Memory B cell (primary cell): ENCODE data around the gene C22orf15.

Source experiments
- ATAC-seq: fragments of 150-1000 bp; cut with Tn5 transposase; 2 replicates; pipeline ENCODE4 v1.10.0; 2021; ENCODE audit warnings: low read depth, mild to moderate bottlenecking, moderate library complexity
- DNase-seq, 2 donors: peaks; one replicate each; pipeline ENCODE4 v3.0.0; 2022; ENCODE audit warnings: low spot score in 2 of 2
- H3K27ac Mint-ChIP-seq: one replicate; pipeline ENCODE4 v1.8.0; 2022; ENCODE audit warnings: mild to moderate bottlenecking, moderate library complexity, mixed read lengths
- H3K27me3 Mint-ChIP-seq: one replicate; pipeline ENCODE4 v1.8.0; 2022; ENCODE audit warnings: mixed read lengths
- H3K36me3 Mint-ChIP-seq: one replicate; pipeline ENCODE4 v1.8.0; 2022; ENCODE audit warnings: mild to moderate bottlenecking, mixed read lengths
- H3K4me1 Mint-ChIP-seq: one replicate; pipeline ENCODE4 v1.8.0; 2022; ENCODE audit warnings: mixed read lengths
- H3K4me3 Mint-ChIP-seq: one replicate; pipeline ENCODE4 v1.8.0; 2022; ENCODE audit warnings: mild to moderate bottlenecking, moderate library complexity, mixed read lengths
- H3K9me3 Mint-ChIP-seq: one replicate; pipeline ENCODE4 v1.8.0; 2022; ENCODE audit warnings: mixed read lengths

C22orf15 gene

DNA sequence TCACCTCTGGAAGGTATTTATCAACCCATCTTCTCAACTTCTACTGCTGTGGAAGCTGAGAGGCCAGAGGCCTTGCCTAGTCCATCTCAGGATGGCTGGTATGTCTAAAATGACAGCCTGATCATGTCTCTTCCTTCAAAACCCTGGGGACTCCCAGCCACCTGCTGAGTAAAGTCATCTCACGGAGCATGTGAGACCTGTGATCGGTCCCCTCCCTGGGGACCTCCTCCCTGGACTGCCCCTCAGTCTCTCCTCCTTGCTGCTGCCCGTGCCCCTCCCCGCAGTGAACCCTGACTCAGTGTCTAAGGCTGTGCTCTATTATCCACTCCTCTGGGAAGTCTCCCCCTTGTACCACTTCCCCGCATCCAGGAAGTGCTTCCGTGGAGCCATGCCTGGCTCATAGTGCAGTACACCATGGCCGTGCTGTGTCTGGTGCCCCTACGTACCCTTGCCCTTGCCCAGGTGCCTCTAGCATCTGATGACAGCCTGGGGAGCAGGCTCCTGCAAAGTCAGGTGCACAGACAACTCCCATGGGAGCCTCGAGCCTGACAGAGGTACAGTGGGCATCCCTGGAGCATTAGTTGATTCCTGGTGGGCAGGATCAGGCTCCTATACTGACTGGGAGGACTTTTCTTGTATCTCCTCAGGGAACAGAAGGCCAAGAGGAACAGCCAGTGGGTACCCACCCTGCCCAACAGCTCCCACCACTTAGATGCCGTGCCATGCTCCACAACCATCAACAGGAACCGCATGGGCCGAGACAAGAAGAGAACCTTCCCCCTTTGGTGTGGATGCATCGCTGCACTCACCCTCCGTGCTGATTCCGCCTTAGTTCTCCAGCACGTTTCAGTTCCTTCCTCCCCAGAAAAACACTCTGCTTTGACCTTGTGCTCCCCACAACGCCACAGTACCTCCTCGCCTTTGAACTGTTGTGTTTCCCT is 37.8 kb downstream of the C22orf15 start:
- H3K27me3 Mint-ChIP-seq, result no peaks in the 10 kb centered on the region
- peak overlapping the region; percentile 95 for H3K27ac Mint-ChIP-seq
- H3K9me3 Mint-ChIP-seq, result no peaks in the 10 kb centered on the region
- peak overlapping the region; percentile 97 for H3K4me3 Mint-ChIP-seq
- DNase-seq (peak; percentile 63 to 67), ATAC-seq (peak; percentile 70)
- peaks cover 33% of the 10 kb centered on the region for H3K36me3 Mint-ChIP-seq
- peaks cover 58% of the 10 kb centered on the region for H3K4me1 Mint-ChIP-seq

- no peak for DNase-seq
- H3K27me3 Mint-ChIP-seq, result no peaks in the 10 kb centered on the region
- H3K36me3 Mint-ChIP-seq, result peaks cover 31% of the 10 kb centered on the region
- H3K9me3 Mint-ChIP-seq, result no peaks in the 10 kb centered on the region
- H3K4me3 Mint-ChIP-seq, result peak overlapping the region; percentile 97
- peak overlapping the region; percentile 95 for H3K27ac Mint-ChIP-seq
- peaks cover 65% of the 10 kb centered on the region for H3K4me1 Mint-ChIP-seq
- peak; percentile 3 for ATAC-seq
Observed at GRCh38 chr22:23801238-23801821, 38.5 kb downstream of the C22orf15 start.

- peaks cover 27% of the 10 kb centered on the region for H3K36me3 Mint-ChIP-seq
- H3K27ac Mint-ChIP-seq, result peak overlapping the region; percentile 95
- no peaks in the 10 kb centered on the region for H3K27me3 Mint-ChIP-seq
Observed at GRCh38 chr22:23801886-23802377, 39.1 kb downstream of the C22orf15 start.

GRCh38 chr22:23803001-23803819 is 40.4 kb downstream of the C22orf15 start:
- peak overlapping the region; percentile 97 for H3K4me3 Mint-ChIP-seq

More at GRCh38 chr22:23801886-23802377, 39.1 kb downstream of the C22orf15 start:
- Mint-ChIP-seq H3K4me1 (peaks cover 68% of the 10 kb centered on the region), H3K4me3 (peak overlapping the region; percentile 97), H3K9me3 (no peaks in the 10 kb centered on the region)
- ATAC-seq, result no peak
- DNase-seq, result no peak

DNA sequence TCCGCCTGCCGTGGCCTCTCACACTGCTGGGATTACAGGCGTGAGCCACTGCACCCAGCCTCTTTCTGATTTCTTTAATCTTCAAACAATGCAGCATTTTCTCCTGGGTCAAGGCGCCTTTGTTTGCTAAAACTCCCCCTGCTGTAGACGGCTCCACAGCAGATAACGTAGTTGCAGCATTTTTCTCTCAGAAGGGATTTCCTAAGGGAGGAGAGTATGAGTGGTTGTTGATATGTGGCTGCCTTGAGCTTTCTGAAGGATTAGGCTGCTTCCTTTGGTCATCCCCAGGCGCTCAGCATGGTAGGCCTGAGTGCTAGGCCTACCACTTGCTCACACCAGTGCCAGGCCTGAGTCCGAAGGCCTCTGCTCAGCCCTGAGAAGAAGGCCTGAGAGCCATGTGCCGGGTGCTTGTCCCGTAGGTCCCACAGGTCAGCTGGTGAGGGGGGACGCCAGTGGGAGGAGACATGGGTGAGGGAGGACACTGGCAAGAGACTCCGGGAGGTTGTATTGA is 42.0 kb downstream of the C22orf15 start:
- Mint-ChIP-seq H3K4me1 (peaks cover 64% of the 10 kb centered on the region), H3K27me3 (no peaks in the 10 kb centered on the region), H3K27ac (peak overlapping the region; percentile 91), H3K4me3 (peak overlapping the region; percentile 97), H3K9me3 (no peaks in the 10 kb centered on the region), H3K36me3 (peaks cover 30% of the 10 kb centered on the region)
- ATAC-seq (no peak), DNase-seq (no peak)

More at GRCh38 chr22:23803001-23803819, 40.4 kb downstream of the C22orf15 start:
- Mint-ChIP-seq H3K36me3 (peaks cover 30% of the 10 kb centered on the region), H3K27ac (peak overlapping the region; percentile 95), H3K27me3 (no peaks in the 10 kb centered on the region), H3K9me3 (no peaks in the 10 kb centered on the region), H3K4me1 (peaks cover 71% of the 10 kb centered on the region)
- peak in 1 of 2 donors; percentile 26 for DNase-seq
- peak; percentile 16 for ATAC-seq

DNA sequence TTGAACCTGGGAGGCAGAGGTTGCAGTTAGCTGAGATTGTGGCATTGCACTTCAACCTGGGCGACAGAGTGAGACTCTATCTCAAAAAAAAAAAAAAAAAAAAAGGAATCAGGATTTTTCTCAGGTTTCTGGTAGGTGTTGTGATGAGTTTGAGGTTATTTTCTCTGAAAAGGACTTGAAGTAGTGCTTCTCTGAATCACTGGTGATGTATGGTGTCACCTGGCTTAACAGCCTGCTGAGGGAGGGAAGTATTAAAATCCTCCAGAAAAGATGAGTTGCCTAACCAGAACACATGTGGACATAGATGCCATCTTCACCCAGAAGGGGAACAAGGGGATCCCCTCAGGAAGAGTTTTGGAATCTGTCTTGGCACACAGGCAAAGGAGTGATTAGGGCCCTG is 44.0 kb downstream of the C22orf15 start:
- Mint-ChIP-seq H3K27ac (peak overlapping the region; percentile 91), H3K36me3 (peaks cover 31% of the 10 kb centered on the region), H3K27me3 (no peaks in the 10 kb centered on the region), H3K4me3 (peak overlapping the region; percentile 97), H3K9me3 (no peaks in the 10 kb centered on the region), H3K4me1 (peaks cover 53% of the 10 kb centered on the region)
- peak; percentile 23 for ATAC-seq
- DNase-seq, result no peak

DNA sequence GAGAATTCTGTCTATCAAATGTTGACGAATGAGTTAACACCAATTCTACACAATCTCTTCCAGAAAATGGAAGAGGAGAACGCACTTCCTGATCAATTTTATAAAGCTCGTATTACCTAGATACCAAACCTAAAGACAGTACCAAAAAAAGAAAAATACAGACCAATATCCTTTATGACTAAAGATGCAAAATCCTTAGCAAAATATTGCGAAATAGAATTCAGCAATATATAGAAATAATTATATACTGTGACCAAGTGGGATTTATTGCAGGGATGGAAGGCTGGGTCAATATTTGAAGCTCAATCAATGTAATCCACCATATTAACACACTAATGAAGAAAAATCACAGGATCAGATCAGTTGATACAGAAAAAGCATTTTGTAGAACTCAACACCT is 49.6 kb downstream of the C22orf15 start:
- Mint-ChIP-seq H3K4me3 (no peak overlapping the region), H3K36me3 (peaks cover 24% of the 10 kb centered on the region), H3K27ac (peak overlapping the region; percentile 28), H3K27me3 (no peaks in the 10 kb centered on the region), H3K4me1 (peaks cover 17% of the 10 kb centered on the region), H3K9me3 (no peaks in the 10 kb centered on the region)
- no peak for ATAC-seq
- DNase-seq, result no peak
